A673 (cell line): ENCODE measurements around the gene C17orf78. TPM values are rescaled to one million over a fixed set of nuclear protein-coding genes. Genes with fewer than 3 reads are reported as not detected.

Experiments
- Bru-seq: library from RNA; stranded (reverse); fragments of 400-500 nt; gene quantifications from one replicate; lab custom pipeline; 2021; lab: Mats Ljungman, UMichigan
- BruChase-seq, 2 experiments: library from RNA; stranded (reverse); fragments of 400-500 nt; gene quantifications; one replicate each; lab custom pipeline; 2021; lab: Mats Ljungman, UMichigan
- BruUV-seq: library from RNA; stranded (reverse); fragments of 400-500 nt; replicated peaks from 2 replicates; lab custom pipeline; 2021; lab: Mats Ljungman, UMichigan
- CTCF ChIA-PET: fragments of 300-600 bp; sonication (Branson Sonifier 250); formaldehyde crosslinking; loops from one replicate; lab custom pipeline; 2022; ENCODE audit warnings: antibody characterized with exemption; lab: Charles Lee
- POLR2A ChIA-PET: fragments of 300-600 bp; sonication (Branson Sonifier 250); formaldehyde crosslinking; loops from one replicate; lab custom pipeline; 2022; ENCODE audit warnings: antibody characterized with exemption; ENCODE audit not compliant: low non-redundant PET; lab: Charles Lee
- DNase-seq: peaks from one replicate; pipeline ENCODE4 v3.0.0-alpha.2; 2015; ENCODE audit warnings: low spot score
- H3K27ac ChIP-seq: fragments of 200-600 bp; sonication (generic); 2 replicates; pipeline ENCODE4 v1.5.1; 2016; ENCODE audit warnings: mixed run types, low read depth, mild to moderate bottlenecking, mixed read lengths, antibody characterized with exemption, low read length; ENCODE audit not compliant: poor library complexity, severe bottlenecking
- H3K27me3 ChIP-seq: fragments of 200-600 bp; sonication (generic); replicated peaks from 2 replicates; pipeline ENCODE4 v1.6.1; 2017; ENCODE audit warnings: mixed run types, low read depth, mild to moderate bottlenecking, mixed read lengths, antibody characterized with exemption, low read length; ENCODE audit not compliant: insufficient read depth, poor library complexity
- H3K36me3 ChIP-seq: fragments of 200-600 bp; sonication (generic); 2 replicates; pipeline ENCODE4 v1.6.1; 2016; ENCODE audit warnings: mixed run types, mild to moderate bottlenecking, mixed read lengths, antibody characterized with exemption, low read length; ENCODE audit not compliant: insufficient read depth, poor library complexity, severe bottlenecking
- H3K4me1 ChIP-seq: fragments of 200-600 bp; sonication (generic); 2 replicates; pipeline ENCODE4 v1.6.1; 2017; ENCODE audit warnings: mixed run types, mild to moderate bottlenecking, mixed read lengths, antibody characterized with exemption, low read length; ENCODE audit not compliant: insufficient read depth, poor library complexity, severe bottlenecking
- H3K4me3 ChIP-seq: fragments of 200-600 bp; sonication (generic); 2 replicates; pipeline ENCODE4 v1.5.1; 2016; ENCODE audit warnings: low read depth, mixed run types, mild to moderate bottlenecking, mixed read lengths, low read length; ENCODE audit not compliant: poor library complexity, severe bottlenecking
- H3K9me3 ChIP-seq: fragments of 200-600 bp; sonication (generic); 2 replicates; pipeline ENCODE4 v1.6.1; 2016; ENCODE audit warnings: mixed run types, low read depth, mild to moderate bottlenecking, mixed read lengths, antibody characterized with exemption, low read length; ENCODE audit not compliant: poor library complexity, severe bottlenecking
- EZH2 ChIP-seq: fragments of 200-600 bp; sonication (generic); IDR thresholded peaks from 2 replicates; pipeline ENCODE4 v1.6.1; 2017; ENCODE audit warnings: borderline replicate concordance, low read depth, mild to moderate bottlenecking, mixed read lengths, antibody characterized with exemption, low read length; ENCODE audit not compliant: poor library complexity, severe bottlenecking
- intact Hi-C: fragments of 100-400 bp; cut with micrococcal nuclease; formaldehyde crosslinking; loops from one replicate; pipeline ENCODE4 v1.10.0; 2022; ENCODE audit not compliant: unreplicated experiment
- long read RNA-seq: library from polyadenylated mRNA; stranded (forward); transcript quantifications from one replicate; pipeline ENCODE4 v2.0.0, GENCODE V29; 2022
- total RNA-seq: library from RNA; stranded (reverse); gene quantifications from 2 replicates; pipeline ENCODE4 v1.2.3, GENCODE V29; 2021
- TF ChIP-seq, protein P1 (sequence below): fragments of 300-800, 200-600 bp; sonication (generic); conservative IDR thresholded peaks from 2 replicates; pipeline ENCODE4 v1.5.1; 2017; ENCODE audit warnings: low read depth, mild to moderate bottlenecking, antibody characterized with exemption, low read length, moderate library complexity, mixed read lengths

C17orf78 gene
- total RNA-seq (not detected in 2 replicates), Bru-seq, nascent RNA (not detected), BruChase-seq, experiment 1, labeled RNA remaining after a 2-hour chase (not detected), BruChase-seq, experiment 2, labeled RNA remaining after a 6-hour chase (not detected)
- long read RNA-seq, result 0 reads

DNA sequence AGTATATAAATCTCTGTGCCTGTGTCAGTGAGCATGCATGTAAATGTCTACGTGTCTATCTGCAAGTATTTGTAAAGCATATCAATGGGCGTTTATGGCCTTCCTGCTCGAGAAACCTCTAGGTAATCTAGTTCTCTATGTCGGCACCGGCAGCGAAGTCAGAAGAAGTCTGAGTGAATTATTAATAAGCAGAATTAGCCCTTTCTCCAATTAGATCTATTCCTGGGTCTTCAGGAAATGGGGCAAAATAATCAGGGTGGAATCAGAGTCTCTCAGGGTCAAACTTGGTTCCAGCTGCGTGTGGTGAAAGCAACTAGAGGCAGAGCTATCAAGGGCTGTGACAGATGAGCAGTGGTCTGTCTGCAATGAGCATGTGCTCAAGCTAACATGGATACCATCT, at the start of gene C17orf78:
Gene C17orf78, plus strand, starts transcription at position 280 of the 400 bp plus-strand sequence. Its CDS starts 108 bp downstream, at position 388.
- no peaks in the 10 kb centered on the region for H3K4me1 ChIP-seq
- H3K36me3 ChIP-seq, result no peaks in the 10 kb centered on the region
- CTCF ChIA-PET, result no interaction called here
- intact Hi-C loops, result loop anchor here (10.0 kb wide), 1 partner anchor 439 kb away; no protein-coding TSS in a partner anchor
- H3K27ac ChIP-seq, result no peak within 1 kb of the TSS
- no TSS peak for BruUV-seq
- no peak within 1 kb of the TSS for H3K4me3 ChIP-seq
- no peak for DNase-seq
- POLR2A ChIA-PET, result no interaction called here
- TF ChIP-seq, protein P1, sequence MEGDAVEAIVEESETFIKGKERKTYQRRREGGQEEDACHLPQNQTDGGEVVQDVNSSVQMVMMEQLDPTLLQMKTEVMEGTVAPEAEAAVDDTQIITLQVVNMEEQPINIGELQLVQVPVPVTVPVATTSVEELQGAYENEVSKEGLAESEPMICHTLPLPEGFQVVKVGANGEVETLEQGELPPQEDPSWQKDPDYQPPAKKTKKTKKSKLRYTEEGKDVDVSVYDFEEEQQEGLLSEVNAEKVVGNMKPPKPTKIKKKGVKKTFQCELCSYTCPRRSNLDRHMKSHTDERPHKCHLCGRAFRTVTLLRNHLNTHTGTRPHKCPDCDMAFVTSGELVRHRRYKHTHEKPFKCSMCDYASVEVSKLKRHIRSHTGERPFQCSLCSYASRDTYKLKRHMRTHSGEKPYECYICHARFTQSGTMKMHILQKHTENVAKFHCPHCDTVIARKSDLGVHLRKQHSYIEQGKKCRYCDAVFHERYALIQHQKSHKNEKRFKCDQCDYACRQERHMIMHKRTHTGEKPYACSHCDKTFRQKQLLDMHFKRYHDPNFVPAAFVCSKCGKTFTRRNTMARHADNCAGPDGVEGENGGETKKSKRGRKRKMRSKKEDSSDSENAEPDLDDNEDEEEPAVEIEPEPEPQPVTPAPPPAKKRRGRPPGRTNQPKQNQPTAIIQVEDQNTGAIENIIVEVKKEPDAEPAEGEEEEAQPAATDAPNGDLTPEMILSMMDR, result no peak
- TF ChIP-seq EZH2, result no peak
- H3K27me3 ChIP-seq, result no peaks in the 10 kb centered on the region
- no peaks in the 10 kb centered on the region for H3K9me3 ChIP-seq

- no TSS peak for BruUV-seq
- DNase-seq, result no peak
- CTCF ChIA-PET, result no interaction called here
- POLR2A ChIA-PET, result no interaction called here
- Histone ChIP-seq H3K27me3 (no peaks in the 10 kb centered on the region), H3K36me3 (no peaks in the 10 kb centered on the region), H3K4me3 (no peak overlapping the region), H3K9me3 (no peaks in the 10 kb centered on the region), H3K27ac (no peak overlapping the region), H3K4me1 (no peaks in the 10 kb centered on the region)
- intact Hi-C loops, result no loop called here
- TF ChIP-seq, protein P1, result no peak
- no peak for TF ChIP-seq EZH2
Observed at GRCh38 chr17:37327341-37328090, 48.3 kb upstream of the C17orf78 start.

GRCh38 chr17:37338847-37339246, 36.9 kb upstream of the C17orf78 start:
- H3K4me1 ChIP-seq, result no peaks in the 10 kb centered on the region
- H3K36me3 ChIP-seq, result no peaks in the 10 kb centered on the region
- POLR2A ChIA-PET, result no interaction called here
- H3K27me3 ChIP-seq, result no peaks in the 10 kb centered on the region
- CTCF ChIA-PET, result no interaction called here
- no peak overlapping the region for H3K4me3 ChIP-seq
- no TSS peak for BruUV-seq
- no peak overlapping the region for H3K27ac ChIP-seq
- intact Hi-C loops, result no loop called here
- no peak for DNase-seq
- TF ChIP-seq, protein P1, result no peak
- no peak for TF ChIP-seq EZH2
- H3K9me3 ChIP-seq, result no peaks in the 10 kb centered on the region
